Measurements from ENCODE around the gene ADH6. TPM values are rescaled to one million over a fixed set of nuclear protein-coding genes. Genes with fewer than 3 reads are reported as not detected.
"Not testable (repeated sequence)": the region's sequence is repeated elsewhere in the genome, so short reads cannot be mapped to it uniquely, and the experiment has no call there.

Gene ADH6
- total RNA-seq, 1 donor from 2014 or later: not detected

GRCh38 chr4:99189900-99190299 lies 29.1 kb downstream of the ADH6 start:
- not testable (repeated sequence) for DNase-seq

DNA sequence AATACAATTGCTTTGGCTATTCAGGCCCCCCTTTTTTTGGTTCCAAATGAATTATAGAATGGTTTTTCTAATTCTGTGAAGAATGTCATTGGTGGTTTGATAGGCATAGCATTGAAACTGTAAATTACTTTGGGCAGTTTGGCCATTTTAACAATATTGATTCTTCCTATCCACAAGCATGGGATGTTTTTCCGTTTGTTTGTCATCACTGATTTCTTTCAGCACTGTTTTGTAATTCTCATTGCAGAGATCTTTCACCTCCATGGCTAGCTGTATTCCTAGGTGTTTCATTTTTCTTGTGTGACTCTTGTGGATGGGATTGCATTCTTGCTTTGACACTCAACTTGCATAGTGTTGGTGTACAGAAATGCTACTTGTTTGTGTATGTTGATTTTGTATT lies 33.0 kb downstream of the ADH6 start:
- no peak for DNase-seq

GRCh38 chr4:99185581-99185980 lies 33.5 kb downstream of the ADH6 start:
- DNase-seq: no peak

GRCh38 chr4:99180382-99181070 lies 38.5 kb downstream of the ADH6 start:
- no peak for DNase-seq

GRCh38 chr4:99179626-99180025 lies 39.4 kb downstream of the ADH6 start:
- DNase-seq: no peak

DNA sequence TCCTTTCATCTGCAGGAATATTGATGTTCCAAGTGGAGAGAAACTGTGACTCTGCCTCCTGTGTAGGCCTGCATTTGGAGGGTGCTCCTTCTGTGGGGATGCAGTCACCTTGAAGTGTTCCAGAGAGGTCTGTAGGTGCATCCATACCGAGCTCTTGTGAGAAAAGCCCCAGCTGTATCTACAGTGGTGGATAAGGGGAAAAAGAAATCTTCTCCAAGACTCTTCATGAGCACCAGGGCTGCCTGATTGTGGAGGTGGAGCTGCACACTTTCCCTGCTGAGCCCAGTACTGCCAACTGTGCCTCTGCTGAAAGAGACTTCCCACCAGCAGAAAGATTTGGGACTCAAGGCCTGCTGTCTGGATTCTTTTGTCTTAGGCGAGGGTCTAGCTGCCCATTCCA lies 39.9 kb downstream of the ADH6 start:
- no peak for DNase-seq

GRCh38 chr4:99166544-99166943 lies 52.5 kb downstream of the ADH6 start:
- DNase-seq: no peak

DNA sequence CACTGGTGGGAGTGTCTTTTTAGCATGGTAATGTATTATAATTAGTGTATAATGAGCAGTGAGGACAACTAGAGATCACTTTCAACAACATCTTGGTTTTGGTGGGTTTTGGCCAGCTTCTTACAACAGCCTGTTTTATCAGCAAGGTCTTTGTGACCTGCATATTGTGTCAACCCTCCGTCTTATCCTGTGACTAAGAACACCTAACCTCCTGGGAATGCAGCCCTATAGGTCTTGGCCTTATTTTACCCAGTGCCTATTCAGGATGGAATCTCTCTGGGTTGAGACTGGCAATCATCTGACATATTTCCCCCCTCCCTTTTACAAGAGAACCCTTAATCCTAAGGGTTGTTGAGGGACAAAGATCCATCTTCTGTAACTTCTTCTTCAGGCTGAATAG lies 53.1 kb downstream of the ADH6 start:
- DNase-seq: no peak

GRCh38 chr4:99161373-99162099 lies 57.5 kb downstream of the ADH6 start:
- no peak for DNase-seq

GRCh38 chr4:99159699-99160098 lies 59.3 kb downstream of the ADH6 start:
- DNase-seq: no peak

- no peak for DNase-seq
Observed at GRCh38 chr4:99157478-99157935, 61.5 kb downstream of the ADH6 start.

DNA sequence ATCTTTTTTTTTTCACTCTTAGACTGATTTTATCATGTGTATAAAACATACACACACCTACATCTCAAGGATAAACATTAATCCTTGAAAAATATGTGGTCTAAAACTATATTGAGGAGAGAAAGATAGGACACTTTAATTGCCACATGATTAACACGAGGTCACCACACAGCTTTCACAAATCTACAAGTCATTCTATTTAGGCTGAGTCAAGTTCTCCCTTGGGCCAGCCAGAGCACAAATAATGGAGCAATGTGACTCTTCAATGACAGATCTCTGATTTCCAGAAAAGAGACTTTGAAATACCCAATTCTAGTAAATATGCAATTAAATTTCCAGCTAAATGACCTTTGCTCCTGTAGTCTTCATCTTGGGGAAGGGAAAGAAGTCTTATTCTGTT lies 62.1 kb downstream of the ADH6 start:
- DNase-seq: no peak

DNA sequence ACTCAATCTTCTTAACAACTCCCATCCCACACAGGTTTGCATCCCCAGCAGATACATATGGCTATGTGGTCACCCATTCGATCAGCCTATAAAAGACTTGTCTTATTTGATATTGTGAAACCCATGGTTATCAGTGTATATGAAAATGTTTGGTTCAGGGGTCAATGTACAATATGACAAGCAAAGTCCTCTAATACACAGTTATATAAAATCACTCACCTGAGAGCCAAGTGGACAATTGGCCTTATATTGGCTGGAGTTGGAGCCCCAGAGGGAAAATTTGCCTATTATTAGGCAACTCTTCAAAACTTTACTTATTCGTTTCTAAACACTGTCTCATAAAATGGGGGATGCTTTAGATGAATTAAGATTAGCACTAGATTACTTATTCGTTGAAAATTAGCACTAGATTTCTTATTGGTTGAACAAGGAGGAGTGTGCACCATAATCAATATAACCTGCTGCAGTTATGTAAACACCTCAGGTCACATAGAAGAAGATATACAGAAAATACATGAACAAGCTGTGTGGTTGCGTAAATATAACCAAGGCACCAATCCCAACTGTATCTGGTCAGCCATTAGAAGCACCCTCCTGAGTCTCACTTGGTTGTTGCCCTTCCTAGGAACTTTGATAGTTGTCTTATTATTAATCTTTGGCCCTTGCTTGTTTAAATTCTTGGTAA lies 64.2 kb downstream of the ADH6 start:
- DNase-seq: no peak

Other genes with a start within 250 kb of the ADH6 start
- 34.0 TPM for gene METAP1, start 223.5 kb downstream of the ADH6 start, total RNA-seq
- gene ADH5, start 130.5 kb downstream of the ADH6 start, total RNA-seq: 137 TPM
- not detected for gene ADH4, start 74.9 kb downstream of the ADH6 start, total RNA-seq
- gene ADH1A, start 71.7 kb upstream of the ADH6 start, total RNA-seq: not detected
- 0.16 TPM for gene ADH1B, start 102.2 kb upstream of the ADH6 start, total RNA-seq
- not detected for gene ADH1C, start 133.5 kb upstream of the ADH6 start, total RNA-seq
- not detected for gene ADH7, start 216.1 kb upstream of the ADH6 start, total RNA-seq